CD4-positive, alpha-beta T cell treated with Interferon alpha-2 for 1 hour (primary cell): Measurements from ENCODE around the gene NKX6-2.
"Not testable (repeated sequence)": the region's sequence is repeated elsewhere in the genome, so short reads cannot be mapped to it uniquely, and the experiment has no call there.

Source experiments
- DNase-seq, 2 donors: peaks; one replicate each; pipeline ENCODE4 v3.0.0-alpha.2; 2020 to 2022

Gene NKX6-2

GRCh38 chr10:132812520-132812919, 26.6 kb upstream of the NKX6-2 start:
- DNase-seq = no peak

- no peak for DNase-seq
Observed at GRCh38 chr10:132811891-132812481, 26.0 kb upstream of the NKX6-2 start.

GRCh38 chr10:132810807-132811700, 25.1 kb upstream of the NKX6-2 start:
- no peak for DNase-seq

- no peak for DNase-seq
Observed at GRCh38 chr10:132810141-132810806, 24.3 kb upstream of the NKX6-2 start.

GRCh38 chr10:132809232-132810140, 23.5 kb upstream of the NKX6-2 start:
- DNase-seq = no peak

GRCh38 chr10:132808383-132809231, 22.7 kb upstream of the NKX6-2 start:
- no peak for DNase-seq

- DNase-seq = no peak
Observed at GRCh38 chr10:132807621-132808049, 21.7 kb upstream of the NKX6-2 start.

GRCh38 chr10:132806561-132807003, 20.6 kb upstream of the NKX6-2 start:
- DNase-seq = no peak

GRCh38 chr10:132806110-132806509, 20.2 kb upstream of the NKX6-2 start:
- DNase-seq = no peak

GRCh38 chr10:132805599-132805998, 19.7 kb upstream of the NKX6-2 start:
- DNase-seq = no peak

GRCh38 chr10:132804785-132805426, 19.0 kb upstream of the NKX6-2 start:
- DNase-seq = no peak

GRCh38 chr10:132804287-132804686, 18.3 kb upstream of the NKX6-2 start:
- DNase-seq = no peak

- no peak for DNase-seq
Observed at GRCh38 chr10:132803416-132804210, 17.7 kb upstream of the NKX6-2 start.

GRCh38 chr10:132802694-132803320, 16.9 kb upstream of the NKX6-2 start:
- no peak for DNase-seq

GRCh38 chr10:132802048-132802447, 16.1 kb upstream of the NKX6-2 start:
- DNase-seq = no peak

GRCh38 chr10:132799865-132800264, 13.9 kb upstream of the NKX6-2 start:
- DNase-seq = no peak

- DNase-seq = no peak
Observed at GRCh38 chr10:132798876-132799275, 12.9 kb upstream of the NKX6-2 start.

GRCh38 chr10:132798403-132798802, 12.5 kb upstream of the NKX6-2 start:
- no peak for DNase-seq

GRCh38 chr10:132797986-132798385, 12.0 kb upstream of the NKX6-2 start:
- not testable (repeated sequence) for DNase-seq

- DNase-seq = no peak
Observed at GRCh38 chr10:132796846-132797245, 10.9 kb upstream of the NKX6-2 start.
